Smooth muscle cell (in vitro differentiated cells): ENCODE results near the gene DENND2A. TPM values are rescaled to one million over a fixed set of nuclear protein-coding genes. Genes with fewer than 3 reads are reported as not detected.

ENCODE experiments used
- DNase-seq: peaks from one replicate; lab custom pipeline; 2025; ENCODE audit not compliant: unreplicated experiment; lab: John Stamatoyannopoulos, UW
- H2AFZ ChIP-seq: fragments of 200-600 bp; sonication (generic); 2 replicates; pipeline ENCODE4 v1.6.0; 2016; ENCODE audit warnings: antibody characterized with exemption, low read depth, mild to moderate bottlenecking
- H3F3A ChIP-seq: fragments of 200-600 bp; sonication (generic); 2 replicates; pipeline ENCODE4 v1.6.0; 2017; ENCODE audit warnings: antibody characterized with exemption, low read depth
- H3K27ac ChIP-seq: fragments of 200-600 bp; sonication (generic); 2 replicates; pipeline ENCODE4 v1.5.1; 2016; ENCODE audit warnings: low read depth, mild to moderate bottlenecking
- H3K27me3 ChIP-seq: fragments of 200-600 bp; sonication (generic); 2 replicates; pipeline ENCODE4 v1.6.1; 2016; ENCODE audit warnings: low read depth, mild to moderate bottlenecking
- H3K36me3 ChIP-seq: fragments of 200-600 bp; sonication (generic); 2 replicates; pipeline ENCODE4 v1.5.1; 2016; ENCODE audit warnings: low read depth
- H3K4me1 ChIP-seq: fragments of 200-600 bp; sonication (generic); 2 replicates; pipeline ENCODE4 v1.5.1; 2016; ENCODE audit warnings: low read depth
- H3K4me2 ChIP-seq: fragments of 200-600 bp; sonication (generic); 2 replicates; pipeline ENCODE4 v1.6.0; 2016; ENCODE audit warnings: mild to moderate bottlenecking
- H3K4me3 ChIP-seq: fragments of 200-600 bp; sonication (generic); 2 replicates; pipeline ENCODE4 v1.5.1; 2016; ENCODE audit warnings: mild to moderate bottlenecking
- H3K79me2 ChIP-seq: fragments of 200-600 bp; sonication (generic); 2 replicates; pipeline ENCODE4 v1.6.0; 2016; ENCODE audit warnings: low read depth, mild to moderate bottlenecking
- H3K9ac ChIP-seq: fragments of 200-600 bp; sonication (generic); 2 replicates; pipeline ENCODE4 v1.6.0; 2016; ENCODE audit warnings: low read depth
- H3K9me3 ChIP-seq: fragments of 200-600 bp; sonication (generic); replicated peaks from 2 replicates; pipeline ENCODE4 v1.5.1; 2016; ENCODE audit warnings: low read depth
- H4K20me1 ChIP-seq: fragments of 200-600 bp; sonication (generic); 2 replicates; pipeline ENCODE4 v1.6.0; 2016; ENCODE audit warnings: low read depth
- WGBS: methylation state at CpG from one replicate; pipeline ENCODE4 v1.1.7; 2016; ENCODE audit warnings: low lambda C conversion rate; 5-methylcytosine and 5-hydroxymethylcytosine counted together
- polyA plus RNA-seq: library from polyadenylated mRNA; unstranded; fragments of >200 nt; fragmentation: Nextera tagmentation; extraction: Ambion mirVana; gene quantifications from 2 replicates; pipeline ENCODE4 v1.2.1, GENCODE V29; 2016
- total RNA-seq: library from RNA; depleted of rRNA; stranded (reverse); fragments of >200 nt; gene quantifications from 2 replicates; pipeline ENCODE4 v1.2.3, GENCODE V29; 2014
- TF ChIP-seq, protein P1 (sequence below): fragments of 200-600 bp; sonication (generic); IDR thresholded peaks from 2 replicates; pipeline ENCODE4 v1.5.1; 2017; ENCODE audit warnings: borderline replicate concordance, mild to moderate bottlenecking, antibody characterized with exemption; ENCODE audit not compliant: insufficient read depth, poor library complexity, severe bottlenecking

DENND2A gene
- total and polyA plus RNA-seq, 2 experiments from 2014 or later, result 1.8 to 4.6 TPM

DNA sequence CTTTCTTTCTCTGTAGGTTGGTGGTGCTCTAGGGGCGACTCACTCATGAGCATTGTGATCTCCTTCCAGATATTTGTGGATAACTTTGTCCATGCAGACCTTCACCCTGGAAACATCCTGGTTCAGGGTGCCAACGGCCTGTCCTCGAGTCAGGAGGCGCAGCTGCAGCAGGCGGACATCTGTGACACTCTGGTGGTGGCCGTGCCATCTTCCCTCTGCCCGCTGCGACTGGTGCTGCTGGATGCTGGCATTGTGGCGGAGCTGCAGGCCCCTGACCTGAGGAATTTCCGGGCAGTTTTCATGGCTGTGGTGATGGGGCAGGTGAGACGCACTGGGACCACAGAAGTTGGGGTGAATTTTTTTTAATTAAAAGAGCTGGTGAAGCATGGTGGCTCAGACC is 46.3 kb upstream of the DENND2A start:
- DNase-seq, result no peak
- no peaks in the 10 kb centered on the region for H3F3A ChIP-seq
- H2AFZ ChIP-seq, result no peak overlapping the region
- H3K9ac ChIP-seq, result no peak overlapping the region
- H3K36me3 ChIP-seq, result no peaks in the 10 kb centered on the region
- H3K4me1 ChIP-seq, result peaks cover 9% of the 10 kb centered on the region
- H3K9me3 ChIP-seq, result no peaks in the 10 kb centered on the region
- no peaks in the 10 kb centered on the region for H4K20me1 ChIP-seq
- no peak overlapping the region for H3K4me3 ChIP-seq
- no peak overlapping the region for H3K27ac ChIP-seq
- no peaks in the 10 kb centered on the region for H3K79me2 ChIP-seq
- WGBS, result 94% methylated on average over 11 of the region's 11 CpGs
- TF ChIP-seq, protein P1, sequence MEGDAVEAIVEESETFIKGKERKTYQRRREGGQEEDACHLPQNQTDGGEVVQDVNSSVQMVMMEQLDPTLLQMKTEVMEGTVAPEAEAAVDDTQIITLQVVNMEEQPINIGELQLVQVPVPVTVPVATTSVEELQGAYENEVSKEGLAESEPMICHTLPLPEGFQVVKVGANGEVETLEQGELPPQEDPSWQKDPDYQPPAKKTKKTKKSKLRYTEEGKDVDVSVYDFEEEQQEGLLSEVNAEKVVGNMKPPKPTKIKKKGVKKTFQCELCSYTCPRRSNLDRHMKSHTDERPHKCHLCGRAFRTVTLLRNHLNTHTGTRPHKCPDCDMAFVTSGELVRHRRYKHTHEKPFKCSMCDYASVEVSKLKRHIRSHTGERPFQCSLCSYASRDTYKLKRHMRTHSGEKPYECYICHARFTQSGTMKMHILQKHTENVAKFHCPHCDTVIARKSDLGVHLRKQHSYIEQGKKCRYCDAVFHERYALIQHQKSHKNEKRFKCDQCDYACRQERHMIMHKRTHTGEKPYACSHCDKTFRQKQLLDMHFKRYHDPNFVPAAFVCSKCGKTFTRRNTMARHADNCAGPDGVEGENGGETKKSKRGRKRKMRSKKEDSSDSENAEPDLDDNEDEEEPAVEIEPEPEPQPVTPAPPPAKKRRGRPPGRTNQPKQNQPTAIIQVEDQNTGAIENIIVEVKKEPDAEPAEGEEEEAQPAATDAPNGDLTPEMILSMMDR, result no peak
- H3K4me2 ChIP-seq, result no peak overlapping the region
- no peaks in the 10 kb centered on the region for H3K27me3 ChIP-seq

DNA sequence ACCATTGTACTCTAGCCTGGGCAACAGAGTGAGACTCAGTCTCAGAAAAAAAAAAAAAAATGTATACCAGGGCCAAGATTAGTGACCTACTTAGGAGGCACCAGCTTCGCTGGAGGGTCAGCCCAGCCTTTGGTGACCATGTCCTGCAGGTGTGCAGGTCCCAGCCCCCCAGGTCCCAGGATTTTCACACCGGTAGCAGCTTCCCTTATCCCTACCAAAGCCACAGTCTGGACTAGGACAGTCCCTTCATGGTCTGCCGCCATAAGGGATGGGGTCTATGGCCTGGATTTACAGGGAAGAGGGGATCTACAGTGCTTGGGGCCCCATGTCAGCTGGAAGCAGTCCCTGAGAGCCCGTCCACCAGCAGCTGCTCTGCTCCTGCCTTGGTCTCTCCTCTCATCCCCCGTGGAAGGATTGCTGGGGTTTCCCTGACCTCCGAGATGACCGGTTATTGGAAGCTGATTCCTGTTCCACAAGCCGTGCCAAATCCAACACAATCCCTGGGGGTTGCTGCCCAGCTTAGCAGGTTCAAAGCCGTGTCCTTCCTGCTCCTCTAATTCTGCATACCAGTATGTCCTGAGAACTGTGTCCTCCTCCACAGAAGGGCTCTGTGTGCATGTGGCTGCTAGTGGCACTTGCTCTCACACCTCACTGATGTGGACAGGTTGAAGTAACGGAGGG is 44.9 kb upstream of the DENND2A start:
- Histone ChIP-seq H3K9ac (no peak overlapping the region), H3K27me3 (no peaks in the 10 kb centered on the region), H3K4me3 (no peak overlapping the region), H3K9me3 (no peaks in the 10 kb centered on the region), H2AFZ (no peak overlapping the region), H3K4me1 (peaks cover 9% of the 10 kb centered on the region), H4K20me1 (no peaks in the 10 kb centered on the region), H3K27ac (no peak overlapping the region), H3K79me2 (no peaks in the 10 kb centered on the region), H3K36me3 (no peaks in the 10 kb centered on the region), H3F3A (no peaks in the 10 kb centered on the region), H3K4me2 (no peak overlapping the region)
- DNase-seq, result no peak
- 96% methylated on average over 10 of the region's 10 CpGs for WGBS
- TF ChIP-seq, protein P1, result no peak

DNA sequence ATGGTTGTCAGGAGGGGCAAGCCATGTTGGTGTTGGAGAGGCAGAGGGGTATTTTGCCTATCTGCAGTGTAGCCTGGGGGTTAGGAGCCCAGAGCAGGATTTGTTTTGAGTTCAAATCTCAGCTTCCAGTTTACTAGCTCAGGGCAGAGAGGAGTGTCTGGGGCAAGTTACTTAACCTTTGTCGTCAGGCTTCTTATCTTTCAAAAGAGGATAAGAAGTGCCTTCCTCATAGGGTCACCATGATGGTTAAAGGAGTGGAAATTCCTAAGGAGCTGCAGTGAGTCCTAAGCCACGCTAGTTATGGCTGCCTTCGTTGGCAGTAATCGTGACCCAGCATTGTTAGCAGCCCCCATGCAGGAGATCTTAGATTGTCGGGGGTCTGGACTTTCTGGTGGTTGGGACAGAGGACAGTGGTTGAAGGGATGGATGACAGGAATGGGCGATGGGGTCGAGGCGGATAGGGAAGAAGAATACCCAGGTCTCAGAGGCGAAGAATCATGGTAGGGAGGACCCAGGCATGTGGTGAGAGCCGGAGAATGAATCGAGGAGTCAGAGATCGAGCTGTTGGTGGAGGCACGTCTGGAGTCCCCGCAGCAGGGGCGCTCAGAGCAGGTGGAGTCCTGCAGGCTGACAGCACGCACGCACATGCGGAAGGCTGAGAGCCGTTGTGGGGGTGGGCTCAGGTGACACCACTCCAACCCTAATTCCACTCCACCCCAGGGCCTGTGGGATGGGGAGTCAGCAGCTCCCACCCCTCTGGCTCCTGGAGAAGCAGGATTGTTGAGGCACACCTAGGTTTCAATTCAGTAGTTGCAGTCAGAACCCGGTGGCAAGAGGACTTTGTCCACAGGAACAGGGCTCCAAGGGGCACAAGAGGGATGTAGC is 43.7 kb upstream of the DENND2A start:
- no peak overlapping the region for H3K9ac ChIP-seq
- no peak overlapping the region for H3K27ac ChIP-seq
- TF ChIP-seq, protein P1, result no peak
- H2AFZ ChIP-seq, result no peak overlapping the region
- no peaks in the 10 kb centered on the region for H3K36me3 ChIP-seq
- no peak for DNase-seq
- H3F3A ChIP-seq, result no peaks in the 10 kb centered on the region
- H3K4me2 ChIP-seq, result no peak overlapping the region
- H3K79me2 ChIP-seq, result no peaks in the 10 kb centered on the region
- H3K4me3 ChIP-seq, result no peak overlapping the region
- H3K9me3 ChIP-seq, result no peaks in the 10 kb centered on the region
- peaks cover 9% of the 10 kb centered on the region for H3K4me1 ChIP-seq
- no peaks in the 10 kb centered on the region for H4K20me1 ChIP-seq
- H3K27me3 ChIP-seq, result no peaks in the 10 kb centered on the region
- 87% methylated on average over 20 of the region's 20 CpGs for WGBS
